Pulmonary artery endothelial cell (primary cell): ENCODE data around the gene SALL4. TPM values are rescaled to one million over a fixed set of nuclear protein-coding genes. Genes with fewer than 3 reads are reported as not detected.
"Not testable (repeated sequence)": the region's sequence is repeated elsewhere in the genome, so short reads cannot be mapped to it uniquely, and the experiment has no call there.

ENCODE experiments used
- DNase-seq: peaks from one replicate; pipeline ENCODE4 v3.0.0-alpha.2; 2011; ENCODE audit warnings: low read depth, low spot score
- total RNA-seq: library from RNA; depleted of rRNA; stranded (reverse); fragments of >200 nt; gene quantifications from 2 replicates; pipeline ENCODE4 v1.2.3, GENCODE V29; 2014

The SALL4 gene
- total RNA-seq, 1 donor from 2014 or later, result under 0.01 TPM

DNA sequence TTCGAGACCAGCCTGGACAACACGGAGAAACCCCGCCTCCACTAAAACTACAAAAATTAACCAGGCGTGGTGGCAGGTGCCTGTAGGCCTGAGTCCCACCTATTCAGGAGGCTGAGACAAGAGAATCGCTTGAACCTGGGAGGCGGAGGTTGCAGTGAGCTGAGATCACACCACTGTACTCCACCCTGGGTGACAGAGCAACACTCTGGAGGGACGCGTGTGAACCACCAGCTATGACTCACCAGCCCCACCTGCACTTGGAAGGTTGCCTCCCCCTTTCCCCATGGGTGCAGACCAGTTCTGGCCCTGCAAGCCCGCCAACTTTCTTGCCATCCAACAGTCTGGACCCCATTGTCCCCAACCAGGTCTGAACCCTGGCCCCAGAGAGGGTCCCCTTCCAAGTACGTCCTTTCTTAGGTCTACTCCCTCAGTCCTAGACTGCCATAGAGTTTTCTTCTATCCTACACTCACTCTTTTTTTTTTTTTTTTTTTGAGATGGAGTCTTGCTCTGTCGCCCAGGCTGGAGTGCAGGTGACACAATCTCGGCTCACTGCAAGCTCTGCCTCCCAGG, 63.4 kb downstream of the SALL4 start:
- no peak for DNase-seq

DNA sequence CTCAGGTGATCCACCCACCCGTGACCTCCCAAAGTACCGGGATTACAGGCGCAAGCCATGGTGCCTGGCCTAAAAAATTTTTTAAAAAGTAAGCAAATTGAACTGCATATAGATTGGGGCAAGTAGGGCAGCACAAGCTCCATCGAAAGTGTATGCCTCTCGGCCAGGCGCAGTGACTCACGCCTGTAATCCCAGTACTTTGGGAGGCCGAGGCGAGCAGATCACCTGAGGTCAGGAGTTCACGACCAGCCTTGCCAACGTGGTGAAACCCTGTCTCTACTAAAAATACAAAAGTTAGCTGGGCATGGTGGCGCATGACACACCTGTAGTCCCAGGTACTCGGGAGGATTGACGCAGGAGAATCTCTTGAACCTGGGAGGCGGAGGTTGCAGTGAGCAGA, 64.1 kb downstream of the SALL4 start:
- not testable (repeated sequence) for DNase-seq

DNA sequence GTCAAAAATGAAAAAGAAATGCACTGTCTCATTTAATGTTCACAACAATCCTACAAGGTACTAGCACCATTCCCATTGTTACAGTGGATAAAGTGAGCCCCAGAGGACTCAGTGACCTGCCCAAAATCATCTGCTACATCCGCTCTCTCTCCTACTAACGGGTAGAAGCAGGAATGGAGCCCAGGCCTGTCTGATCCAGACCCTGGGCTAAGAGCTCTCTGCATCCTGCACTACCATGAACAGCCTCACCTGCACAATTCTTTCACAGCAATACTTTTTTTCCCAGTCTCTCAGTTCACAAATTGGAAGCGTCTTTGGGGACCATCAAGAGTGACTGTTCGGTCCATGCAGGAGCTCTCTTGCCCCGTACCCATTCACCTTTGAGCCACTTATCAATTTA, 65.4 kb downstream of the SALL4 start:
- DNase-seq, result no peak

DNA sequence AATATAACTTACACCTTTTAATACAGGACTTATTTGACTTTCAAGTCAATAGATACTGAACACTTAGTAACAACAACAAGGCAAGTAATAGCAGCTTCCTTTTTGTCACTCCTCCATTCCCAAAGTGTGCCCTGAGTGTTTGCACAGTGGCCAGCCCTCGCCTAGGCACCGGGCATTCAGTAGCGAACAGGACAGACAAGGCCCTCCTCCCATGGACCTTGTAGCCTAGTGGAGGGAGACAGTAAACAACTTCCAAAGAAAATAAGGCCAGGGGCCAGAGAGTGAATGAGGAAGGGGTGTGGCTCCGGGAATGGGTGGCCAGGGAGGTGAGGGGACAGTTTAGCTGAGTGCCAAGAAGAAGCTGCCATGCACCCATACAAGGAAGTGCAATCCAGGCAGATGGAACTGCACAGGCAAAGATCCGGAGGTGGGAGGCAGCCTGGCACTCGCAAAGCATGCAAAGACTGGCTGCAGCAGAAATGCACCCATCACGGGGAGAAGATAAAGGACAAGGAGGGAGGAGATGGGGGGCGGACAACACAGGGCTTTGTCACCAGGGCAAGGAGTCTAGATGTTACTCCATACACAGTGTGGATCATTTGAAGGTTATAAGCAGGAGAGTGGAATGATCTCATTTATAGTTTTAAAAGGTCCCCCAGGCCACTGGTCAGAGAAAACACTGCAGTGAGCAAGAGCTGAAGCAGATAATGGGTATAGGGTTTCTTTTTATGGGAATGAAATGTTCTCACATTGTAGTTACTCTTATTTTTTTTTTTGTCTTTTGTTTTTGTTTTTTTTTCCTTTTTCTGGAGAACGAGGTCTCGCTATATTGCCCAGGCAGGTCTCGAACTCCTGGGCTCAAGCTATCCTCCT, 66.4 kb downstream of the SALL4 start:
- DNase-seq, result no peak

DNA sequence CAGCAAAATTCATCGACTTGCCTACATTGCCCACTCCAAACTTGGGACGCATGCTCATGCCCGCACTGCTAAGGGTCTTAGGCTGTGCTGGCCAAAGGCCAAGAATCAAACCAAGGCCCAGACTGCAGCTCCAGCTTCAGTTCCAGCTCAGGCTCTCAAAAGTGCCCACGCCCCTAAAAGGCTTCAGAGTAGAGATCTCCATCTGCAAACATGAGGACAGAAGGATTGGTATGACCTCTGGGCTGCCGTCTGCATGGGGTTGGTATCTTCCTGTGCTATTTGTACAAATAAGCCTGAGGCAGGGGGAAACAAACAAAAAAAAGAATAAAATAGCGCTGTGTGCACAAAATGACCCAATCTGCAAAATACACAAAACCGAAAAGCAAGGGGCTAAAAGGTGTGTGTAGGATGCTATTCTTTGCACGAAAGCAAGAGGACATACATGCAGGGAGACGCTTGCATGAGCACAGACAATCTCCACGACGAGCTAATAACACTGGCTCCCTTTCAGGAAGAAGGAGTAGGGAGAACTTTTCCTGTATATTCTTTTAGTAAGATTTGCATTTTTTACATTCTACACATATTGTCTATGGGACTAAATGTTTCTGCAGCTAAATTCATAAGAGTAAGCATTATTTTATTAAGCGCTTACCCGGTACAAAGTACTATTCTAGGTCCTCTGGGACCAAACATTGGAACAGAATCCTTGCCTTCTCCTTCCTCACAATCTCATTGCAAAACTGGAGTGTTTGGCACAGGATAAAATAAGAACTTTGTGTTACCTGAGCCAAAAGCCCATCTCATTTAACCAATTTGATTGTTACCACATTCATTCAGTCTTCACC, 67.2 kb downstream of the SALL4 start:
- DNase-seq, result no peak

- no peak for DNase-seq
Observed at GRCh38 chr20:51733070-51733469, 69.3 kb downstream of the SALL4 start.

Other genes starting within 250 kb of the SALL4 start
- gene ATP9A, start 34.1 kb downstream of the SALL4 start, total RNA-seq, result 31.1 TPM in 2 replicates